ENCODE results near the gene RIPPLY3. TPM values are rescaled to one million over a fixed set of nuclear protein-coding genes. Genes with fewer than 3 reads are reported as not detected.

RIPPLY3 gene
- total and polyA plus RNA-seq, 4 donors, result 0.08 to 0.21 (median 0.13) TPM; not detected in 1

DNA sequence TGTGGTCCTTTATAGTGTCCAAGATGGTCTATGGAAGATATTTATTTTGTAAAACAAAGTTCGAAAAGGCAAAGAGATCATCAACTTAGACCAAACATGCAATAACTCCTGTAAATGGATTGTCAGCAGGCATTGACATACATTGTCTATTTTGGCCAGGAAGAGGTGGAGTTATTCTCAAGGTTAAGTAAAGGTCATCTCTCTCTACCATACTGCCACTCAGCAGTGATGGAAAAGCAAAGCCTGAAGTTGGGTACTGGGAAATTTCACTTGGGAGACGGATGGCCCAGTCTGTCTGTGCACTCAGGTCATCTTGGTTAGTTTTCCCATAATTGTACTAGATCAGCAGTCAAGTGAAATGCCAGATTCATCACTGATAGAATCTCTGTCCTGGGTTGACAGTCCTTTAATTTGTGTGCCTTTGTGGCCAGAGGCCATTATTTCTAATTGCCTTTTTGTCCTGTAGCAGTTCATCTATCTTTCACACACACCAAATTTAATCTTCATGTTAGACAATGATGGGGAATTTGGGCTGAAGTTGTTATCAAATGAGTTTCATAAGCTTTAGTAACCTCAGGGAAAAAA, 48.9 kb downstream of the RIPPLY3 start:
- Histone ChIP-seq H3K9me3 (ENCODE audit: control insufficient read depth in 4 of 4, low read length in 3 of 4) (no peaks in the 10 kb centered on the region), H3K36me3 (ENCODE audit: control insufficient read depth in 4 of 4, insufficient read depth in 3 of 4, low read depth in 1 of 4, low read length in 3 of 4) (no peaks in the 10 kb centered on the region), H3K4me1 (ENCODE audit: control insufficient read depth in 4 of 4, insufficient read depth in 4 of 4, low read length in 3 of 4) (no peaks in the 10 kb centered on the region), H3K4me3 (ENCODE audit: low read depth in 1 of 3, low read length in 3 of 3) (no peak overlapping the region), H3K9ac (ENCODE audit: low read depth in 1 of 2, low read length in 2 of 2) (no peak overlapping the region), H3K27ac (ENCODE audit: low read depth in 1 of 2, low read length in 2 of 2) (no peak overlapping the region), H3K27me3 (ENCODE audit: control insufficient read depth in 4 of 4, insufficient read depth in 4 of 4, low read length in 3 of 4) (no peaks in the 10 kb centered on the region)
- TF ChIP-seq FOXA2 (IDR thresholded peaks at IDR 0.05) (no peak), HNF4A (conservative IDR thresholded peaks at IDR 0.05) (no peak), TAF1 (conservative IDR thresholded peaks at IDR 0.05) (no peak), FOXA1 (IDR thresholded peaks at IDR 0.05) (no peak), GABPA (IDR thresholded peaks at IDR 0.05 in 1 of 2, conservative IDR thresholded peaks at IDR 0.05 in 1 of 2) (no peak)
- DNase-seq (ENCODE audit: low spot score), result no peak
- WGBS, result 86% methylated on average over 2 of the region's 2 CpGs

DNA sequence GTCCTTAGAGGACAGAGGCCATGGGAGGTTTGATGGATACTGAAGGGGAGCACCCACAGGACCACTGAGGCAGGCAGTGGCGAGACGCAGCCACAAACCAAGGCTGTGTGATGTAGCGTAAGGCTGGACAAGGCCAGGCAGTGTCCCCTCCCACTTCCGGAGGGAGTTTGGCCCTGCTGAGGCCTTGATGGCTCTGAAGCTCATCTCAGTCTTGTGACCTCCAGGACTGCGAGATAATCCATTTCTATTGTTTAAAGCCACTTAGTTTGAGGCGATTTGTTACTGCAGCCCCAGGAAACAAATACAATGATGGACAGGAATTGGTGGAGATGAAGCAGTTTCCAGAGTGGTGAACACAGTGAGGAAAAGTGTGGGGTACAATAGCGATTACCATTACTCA, 51.1 kb downstream of the RIPPLY3 start:
- no peak for TF ChIP-seq FOXA1 (IDR thresholded peaks at IDR 0.05)
- TF ChIP-seq RXRA (IDR thresholded peaks at IDR 0.05), result no peak
- TF ChIP-seq FOXA2 (IDR thresholded peaks at IDR 0.05), result no peak
- TF ChIP-seq HNF4A (conservative IDR thresholded peaks at IDR 0.05), result no peak
- TF ChIP-seq SP1 (IDR thresholded peaks at IDR 0.05), result no peak
- TF ChIP-seq, protein P1, sequence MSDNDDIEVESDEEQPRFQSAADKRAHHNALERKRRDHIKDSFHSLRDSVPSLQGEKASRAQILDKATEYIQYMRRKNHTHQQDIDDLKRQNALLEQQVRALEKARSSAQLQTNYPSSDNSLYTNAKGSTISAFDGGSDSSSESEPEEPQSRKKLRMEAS (IDR thresholded peaks at IDR 0.05), result no peak
- no peak for TF ChIP-seq YY1 (IDR thresholded peaks at IDR 0.05)
- TF ChIP-seq HNF4G (IDR thresholded peaks at IDR 0.05), result no peak
- TF ChIP-seq, protein P2, sequence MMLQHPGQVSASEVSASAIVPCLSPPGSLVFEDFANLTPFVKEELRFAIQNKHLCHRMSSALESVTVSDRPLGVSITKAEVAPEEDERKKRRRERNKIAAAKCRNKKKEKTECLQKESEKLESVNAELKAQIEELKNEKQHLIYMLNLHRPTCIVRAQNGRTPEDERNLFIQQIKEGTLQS (IDR thresholded peaks at IDR 0.05), result no peak
- no peak for TF ChIP-seq TAF1 (conservative IDR thresholded peaks at IDR 0.05)
- no peak for TF ChIP-seq GABPA (IDR thresholded peaks at IDR 0.05 in 1 of 2, conservative IDR thresholded peaks at IDR 0.05 in 1 of 2)
- TF ChIP-seq JUND (IDR thresholded peaks at IDR 0.05), result no peak
- TF ChIP-seq, protein P3, sequence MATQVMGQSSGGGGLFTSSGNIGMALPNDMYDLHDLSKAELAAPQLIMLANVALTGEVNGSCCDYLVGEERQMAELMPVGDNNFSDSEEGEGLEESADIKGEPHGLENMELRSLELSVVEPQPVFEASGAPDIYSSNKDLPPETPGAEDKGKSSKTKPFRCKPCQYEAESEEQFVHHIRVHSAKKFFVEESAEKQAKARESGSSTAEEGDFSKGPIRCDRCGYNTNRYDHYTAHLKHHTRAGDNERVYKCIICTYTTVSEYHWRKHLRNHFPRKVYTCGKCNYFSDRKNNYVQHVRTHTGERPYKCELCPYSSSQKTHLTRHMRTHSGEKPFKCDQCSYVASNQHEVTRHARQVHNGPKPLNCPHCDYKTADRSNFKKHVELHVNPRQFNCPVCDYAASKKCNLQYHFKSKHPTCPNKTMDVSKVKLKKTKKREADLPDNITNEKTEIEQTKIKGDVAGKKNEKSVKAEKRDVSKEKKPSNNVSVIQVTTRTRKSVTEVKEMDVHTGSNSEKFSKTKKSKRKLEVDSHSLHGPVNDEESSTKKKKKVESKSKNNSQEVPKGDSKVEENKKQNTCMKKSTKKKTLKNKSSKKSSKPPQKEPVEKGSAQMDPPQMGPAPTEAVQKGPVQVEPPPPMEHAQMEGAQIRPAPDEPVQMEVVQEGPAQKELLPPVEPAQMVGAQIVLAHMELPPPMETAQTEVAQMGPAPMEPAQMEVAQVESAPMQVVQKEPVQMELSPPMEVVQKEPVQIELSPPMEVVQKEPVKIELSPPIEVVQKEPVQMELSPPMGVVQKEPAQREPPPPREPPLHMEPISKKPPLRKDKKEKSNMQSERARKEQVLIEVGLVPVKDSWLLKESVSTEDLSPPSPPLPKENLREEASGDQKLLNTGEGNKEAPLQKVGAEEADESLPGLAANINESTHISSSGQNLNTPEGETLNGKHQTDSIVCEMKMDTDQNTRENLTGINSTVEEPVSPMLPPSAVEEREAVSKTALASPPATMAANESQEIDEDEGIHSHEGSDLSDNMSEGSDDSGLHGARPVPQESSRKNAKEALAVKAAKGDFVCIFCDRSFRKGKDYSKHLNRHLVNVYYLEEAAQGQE (IDR thresholded peaks at IDR 0.05), result no peak
- DNase-seq (ENCODE audit: low spot score), result no peak
- H3K9ac ChIP-seq (ENCODE audit: low read depth in 1 of 2, low read length in 2 of 2), result no peak overlapping the region
- H3K9me3 ChIP-seq (ENCODE audit: control insufficient read depth in 4 of 4, low read length in 3 of 4), result no peaks in the 10 kb centered on the region
- H3K27ac ChIP-seq (ENCODE audit: low read depth in 1 of 2, low read length in 2 of 2), result no peak overlapping the region
- H3K4me1 ChIP-seq (ENCODE audit: control insufficient read depth in 4 of 4, insufficient read depth in 4 of 4, low read length in 3 of 4), result no peaks in the 10 kb centered on the region
- no peak overlapping the region for H3K4me3 ChIP-seq (ENCODE audit: low read depth in 1 of 3, low read length in 3 of 3)
- no peaks in the 10 kb centered on the region for H3K36me3 ChIP-seq (ENCODE audit: control insufficient read depth in 4 of 4, insufficient read depth in 3 of 4, low read depth in 1 of 4, low read length in 3 of 4)
- WGBS, result 87% methylated on average over 7 of the region's 7 CpGs
- H3K27me3 ChIP-seq (ENCODE audit: control insufficient read depth in 4 of 4, insufficient read depth in 4 of 4, low read length in 3 of 4), result no peaks in the 10 kb centered on the region

DNA sequence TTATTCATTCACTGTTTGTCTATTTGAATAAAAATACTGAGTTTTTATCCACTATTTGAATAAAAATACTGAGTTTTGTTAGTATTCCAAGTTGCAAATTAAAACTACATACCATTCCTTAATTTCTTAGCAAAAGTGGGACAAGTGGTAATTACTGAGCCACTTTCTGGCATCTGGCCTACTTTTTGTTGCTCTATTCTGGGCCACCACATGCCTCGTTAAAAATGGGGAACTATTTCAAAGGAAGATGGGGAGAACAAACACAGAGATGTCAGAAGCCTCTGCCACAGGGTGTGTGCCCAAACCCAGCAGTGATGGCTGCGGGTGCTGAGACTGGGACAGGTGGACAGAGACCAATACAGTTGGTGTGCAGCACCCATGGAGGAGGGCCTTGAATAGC, 51.8 kb downstream of the RIPPLY3 start:
- Histone ChIP-seq H3K36me3 (ENCODE audit: control insufficient read depth in 4 of 4, insufficient read depth in 3 of 4, low read depth in 1 of 4, low read length in 3 of 4) (no peaks in the 10 kb centered on the region), H3K9me3 (ENCODE audit: control insufficient read depth in 4 of 4, low read length in 3 of 4) (no peaks in the 10 kb centered on the region), H3K27me3 (ENCODE audit: control insufficient read depth in 4 of 4, insufficient read depth in 4 of 4, low read length in 3 of 4) (no peaks in the 10 kb centered on the region), H3K27ac (ENCODE audit: low read depth in 1 of 2, low read length in 2 of 2) (no peak overlapping the region), H3K4me3 (ENCODE audit: low read depth in 1 of 3, low read length in 3 of 3) (no peak overlapping the region), H3K4me1 (ENCODE audit: control insufficient read depth in 4 of 4, insufficient read depth in 4 of 4, low read length in 3 of 4) (no peaks in the 10 kb centered on the region), H3K9ac (ENCODE audit: low read depth in 1 of 2, low read length in 2 of 2) (no peak overlapping the region)
- 73% methylated on average over 2 of the region's 2 CpGs for WGBS
- DNase-seq (ENCODE audit: low spot score), result no peak
- no peak for TF ChIP-seq YY1 (IDR thresholded peaks at IDR 0.05)
- TF ChIP-seq, protein P1 (IDR thresholded peaks at IDR 0.05), result no peak
- TF ChIP-seq FOXA2 (IDR thresholded peaks at IDR 0.05), result no peak
- TF ChIP-seq, protein P4, sequence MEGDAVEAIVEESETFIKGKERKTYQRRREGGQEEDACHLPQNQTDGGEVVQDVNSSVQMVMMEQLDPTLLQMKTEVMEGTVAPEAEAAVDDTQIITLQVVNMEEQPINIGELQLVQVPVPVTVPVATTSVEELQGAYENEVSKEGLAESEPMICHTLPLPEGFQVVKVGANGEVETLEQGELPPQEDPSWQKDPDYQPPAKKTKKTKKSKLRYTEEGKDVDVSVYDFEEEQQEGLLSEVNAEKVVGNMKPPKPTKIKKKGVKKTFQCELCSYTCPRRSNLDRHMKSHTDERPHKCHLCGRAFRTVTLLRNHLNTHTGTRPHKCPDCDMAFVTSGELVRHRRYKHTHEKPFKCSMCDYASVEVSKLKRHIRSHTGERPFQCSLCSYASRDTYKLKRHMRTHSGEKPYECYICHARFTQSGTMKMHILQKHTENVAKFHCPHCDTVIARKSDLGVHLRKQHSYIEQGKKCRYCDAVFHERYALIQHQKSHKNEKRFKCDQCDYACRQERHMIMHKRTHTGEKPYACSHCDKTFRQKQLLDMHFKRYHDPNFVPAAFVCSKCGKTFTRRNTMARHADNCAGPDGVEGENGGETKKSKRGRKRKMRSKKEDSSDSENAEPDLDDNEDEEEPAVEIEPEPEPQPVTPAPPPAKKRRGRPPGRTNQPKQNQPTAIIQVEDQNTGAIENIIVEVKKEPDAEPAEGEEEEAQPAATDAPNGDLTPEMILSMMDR (IDR thresholded peaks at IDR 0.05; ENCODE audit: low read depth, low read length, missing input control), result no peak
- TF ChIP-seq HNF4G (IDR thresholded peaks at IDR 0.05), result no peak
- TF ChIP-seq, protein P3 (IDR thresholded peaks at IDR 0.05), result no peak
- TF ChIP-seq JUND (IDR thresholded peaks at IDR 0.05), result no peak
- no peak for TF ChIP-seq HNF4A (conservative IDR thresholded peaks at IDR 0.05)
- no peak for TF ChIP-seq RAD21 (IDR thresholded peaks at IDR 0.05)
- TF ChIP-seq EGR1 (IDR thresholded peaks at IDR 0.05; ENCODE audit: low read depth in 2 of 2), result no peak
